Endothelial cell of umbilical vein (primary cell): ENCODE results near the gene TNIK. TPM values are rescaled to one million over a fixed set of nuclear protein-coding genes. Genes with fewer than 3 reads are reported as not detected.

Experiments
- BruUV-seq: library from RNA; stranded (reverse); fragments of 400-500 nt; replicated peaks from 2 replicates; lab custom pipeline; 2021; lab: Mats Ljungman, UMichigan
- CTCF ChIA-PET: fragments of 300-600, 350-600 bp; sonication (Branson Sonifier 250); formaldehyde crosslinking; loops from one replicate; lab custom pipeline; 2021; ENCODE audit warnings: antibody characterized with exemption, inconsistent platforms; lab: Charles Lee
- POLR2A ChIA-PET: fragments of 300-600, 350-600 bp; sonication (Branson Sonifier 250); formaldehyde crosslinking; loops from one replicate; lab custom pipeline; 2021; ENCODE audit warnings: antibody characterized with exemption, inconsistent platforms; lab: Charles Lee
- DNase-seq: peaks from one replicate; pipeline ENCODE4 v3.0.0-alpha.2; 2011; ENCODE audit warnings: low read depth, low spot score
- FAIRE-seq: peaks from 2 replicates; lab custom pipeline; 2011; peaks lifted over from hg19 to GRCh38; lab: Jason Lieb, UNC
- H2AFZ ChIP-seq: 2 replicates; pipeline ENCODE4 v1.6.0; 2012; ENCODE audit warnings: low read depth, low read length, control low read depth, inconsistent platforms
- H3K27ac ChIP-seq: 2 replicates; pipeline ENCODE4 v1.5.1; 2011; ENCODE audit warnings: low read depth, mild to moderate bottlenecking, control low read depth, low read length, moderate library complexity; ENCODE audit not compliant: insufficient read depth
- H3K27me3 ChIP-seq, 2 experiments: 2 replicates each; pipeline versions ENCODE4 v1.6.0 to v1.6.1; 2011; ENCODE audit warnings: low read length in 2 of 2, mixed read lengths in 1 of 2; ENCODE audit not compliant: control insufficient read depth in 2 of 2, insufficient read depth in 2 of 2
- H3K36me3 ChIP-seq, 2 experiments: 2 replicates in 1 of 2; 3 replicates in 1 of 2; pipeline ENCODE4 v1.5.1; 2011; ENCODE audit warnings: low read length in 2 of 2, mild to moderate bottlenecking in 1 of 2, moderate library complexity in 1 of 2; ENCODE audit not compliant: control insufficient read depth in 2 of 2, insufficient read depth in 2 of 2; ENCODE audit errors: extremely low read depth in 1 of 2
- H3K4me1 ChIP-seq: 3 replicates; pipeline ENCODE4 v1.5.1; 2011; ENCODE audit warnings: mild to moderate bottlenecking, low read length; ENCODE audit not compliant: control insufficient read depth, insufficient read depth; ENCODE audit errors: extremely low read depth
- H3K4me2 ChIP-seq: 2 replicates; pipeline ENCODE4 v1.6.1; 2011; ENCODE audit warnings: low read length, control low read depth, mixed read lengths; ENCODE audit not compliant: insufficient read depth
- H3K4me3 ChIP-seq, 3 experiments: fragments of 200-600 bp in 1 of 3; sonication (generic), shearing (Covaris generic) in 1 of 3; replicated peaks in 1 of 3; 2 replicates each; pipeline ENCODE4 v1.5.1; 2011 to 2016; ENCODE audit warnings: control low read depth in 3 of 3, low read length in 3 of 3, mild to moderate bottlenecking in 2 of 3, inconsistent platforms in 1 of 3, low read depth in 1 of 3, moderate library complexity in 1 of 3; ENCODE audit not compliant: insufficient read depth in 1 of 3
- H3K79me2 ChIP-seq: 2 replicates; pipeline ENCODE4 v1.6.0; 2012; ENCODE audit warnings: low read length, inconsistent platforms; ENCODE audit not compliant: control insufficient read depth, insufficient read depth
- H3K9ac ChIP-seq: replicated peaks from 2 replicates; pipeline ENCODE3; 2011; ENCODE audit warnings: low read length, control low read depth; ENCODE audit not compliant: insufficient read depth; ENCODE audit errors: extremely low read depth
- H3K9me1 ChIP-seq: replicated peaks from 3 replicates; pipeline ENCODE4 v1.6.0; 2011; ENCODE audit warnings: mild to moderate bottlenecking, low read length; ENCODE audit not compliant: control insufficient read depth, insufficient read depth; ENCODE audit errors: extremely low read depth
- H3K9me3 ChIP-seq: replicated peaks from 2 replicates; pipeline ENCODE4 v1.5.1; 2012; ENCODE audit warnings: low read length, inconsistent platforms; ENCODE audit not compliant: control insufficient read depth, insufficient read depth
- H4K20me1 ChIP-seq: replicated peaks from 2 replicates; pipeline ENCODE3; 2011; ENCODE audit warnings: mild to moderate bottlenecking, low read length; ENCODE audit not compliant: control insufficient read depth, insufficient read depth; ENCODE audit errors: extremely low read depth
- CTCF ChIP-seq, 2 donors: IDR thresholded peaks; 1 replicate in 1 of 2; 2 replicates in 1 of 2; pipeline ENCODE4 v1.5.1; 2011; ENCODE audit warnings: low read length in 2 of 2, mild to moderate bottlenecking in 2 of 2, moderate library complexity in 2 of 2, control low read depth in 1 of 2, inconsistent platforms in 1 of 2, low read depth in 1 of 2; ENCODE audit not compliant: insufficient read depth in 1 of 2; ENCODE audit errors: extremely low read depth in 1 of 2
- FOS ChIP-seq: IDR thresholded peaks from 2 replicates; pipeline ENCODE4 v1.6.1; 2011; ENCODE audit warnings: mild to moderate bottlenecking, low read length, moderate library complexity, borderline replicate concordance; ENCODE audit not compliant: insufficient read depth
- GATA2 ChIP-seq: IDR thresholded peaks from 2 replicates; pipeline ENCODE4 v1.7.0; 2011; ENCODE audit warnings: low read depth, mild to moderate bottlenecking, moderate library complexity, mixed read lengths, low read length; ENCODE audit not compliant: insufficient read length, insufficient read depth
- JUN ChIP-seq: IDR thresholded peaks from 2 replicates; pipeline ENCODE4 v1.6.1; 2011; ENCODE audit warnings: borderline replicate concordance, low read depth; ENCODE audit not compliant: insufficient read length, insufficient read depth
- MAX ChIP-seq: IDR thresholded peaks from 2 replicates; pipeline ENCODE4 v1.6.1; 2011; ENCODE audit not compliant: insufficient read depth, insufficient read length
- POLR2A ChIP-seq: IDR thresholded peaks from 2 replicates; pipeline ENCODE4 v1.6.1; 2012; ENCODE audit warnings: low read depth, mild to moderate bottlenecking, control low read depth, low read length
- POLR2AphosphoS5 ChIP-seq: IDR thresholded peaks from 2 replicates; pipeline ENCODE4 v1.6.1; 2012; ENCODE audit warnings: low read depth, mild to moderate bottlenecking, control low read depth, low read length, moderate library complexity; ENCODE audit not compliant: insufficient read depth
- dilution Hi-C: fragments of 300-500 bp; cut with MboI; formaldehyde crosslinking; loops from one replicate; pipeline ENCODE4 v1.15.0; 2019; ENCODE audit warnings: low sequenced_read_pairs; ENCODE audit not compliant: extremely low pct_ligation_motif_present
- intact Hi-C: fragments of 100-400 bp; cut with micrococcal nuclease; formaldehyde crosslinking; loops from one replicate; pipeline ENCODE4 v1.10.0; 2022
- polyA plus RNA-seq, 4 experiments: library from polyadenylated mRNA; depleted of rRNA in 3 of 4; stranded (reverse) in 3 of 4; unstranded in 1 of 4; fragments of >200 nt; gene quantifications; 2 replicates each; pipeline versions ENCODE4 v1.2.1 to v1.2.3, GENCODE V29; 2011 to 2012; ENCODE audit warnings: missing spikeins in 1 of 4
- total RNA-seq: library from RNA; stranded (reverse); gene quantifications from 2 replicates; pipeline ENCODE4 v1.2.3, GENCODE V29; 2021

TNIK gene
- total and polyA plus RNA-seq, 2 donors (not counting 3 experiments of a cell fraction or from before 2014, with no cell fraction given) = 10.9 to 39.7 TPM

GRCh38 chr3:171498921-171499320, 38.7 kb upstream of the TNIK start:
- Histone ChIP-seq H3K79me2 (no peaks in the 10 kb centered on the region), H3K4me3 (no peak overlapping the region), H3K9me3 (no peaks in the 10 kb centered on the region), H4K20me1 (no peaks in the 10 kb centered on the region), H3K9ac (no peak overlapping the region), H3K4me1 (no peaks in the 10 kb centered on the region), H3K9me1 (no peaks in the 10 kb centered on the region), H3K4me2 (no peak overlapping the region), H3K27ac (no peak overlapping the region), H3K36me3 (no peaks in the 10 kb centered on the region), H2AFZ (no peak overlapping the region), H3K27me3 (no peaks in the 10 kb centered on the region)
- TF ChIP-seq GATA2 (no peak), CTCF (IDR thresholded peaks at IDR 0.05; ENCODE audit: extremely low read depth in 1 of 2, insufficient read depth in 1 of 2, low read depth in 1 of 2, low read length in 2 of 2) (no peak), FOS (no peak), JUN (no peak), MAX (no peak), POLR2A (no peak), POLR2AphosphoS5 (no peak)
- intact Hi-C loops (no loop called here), dilution Hi-C loops (no loop called here)
- ChIA-PET POLR2A (no interaction called here), CTCF (interaction anchor here (1.2 kb wide), 1 partner anchor 24 kb away, joined by 3 read pairs; no protein-coding TSS in a partner anchor)
- BruUV-seq = no TSS peak
- FAIRE-seq (no peak), DNase-seq (no peak)
